GM19043 (cell line): Measurements from ENCODE around the gene FAM20C.
"Not testable (repeated sequence)": the region's sequence is repeated elsewhere in the genome, so short reads cannot be mapped to it uniquely, and the experiment has no call there.

Source experiments
- ATAC-seq: cut with Tn5 transposase; IDR thresholded peaks from one replicate; pipeline ENCODE4 v1.9.1; 2021; ENCODE audit warnings: low read depth; ENCODE audit not compliant: unreplicated experiment

The FAM20C gene

DNA sequence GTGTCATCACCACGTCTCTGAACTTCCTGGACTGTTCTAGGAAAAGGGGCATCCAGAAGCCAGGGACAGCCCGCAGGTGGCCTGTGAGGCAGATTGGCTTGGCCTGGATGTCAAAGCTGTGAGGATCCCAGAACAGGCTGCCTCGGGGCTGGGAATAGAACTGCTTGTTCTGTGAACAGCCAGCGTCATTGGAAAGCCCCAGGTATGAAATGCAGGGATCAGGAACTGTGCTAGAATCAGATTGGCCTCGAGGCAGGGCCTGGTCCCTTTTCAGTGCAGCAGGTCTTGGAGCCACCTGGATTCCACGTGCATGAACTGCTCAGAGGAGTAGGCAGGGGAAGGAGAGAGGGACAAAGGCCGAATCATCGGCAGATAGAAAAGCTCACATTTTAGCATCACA, 44.6 kb downstream of the FAM20C start:
- ATAC-seq = no peak

GRCh38 chr7:237385-237784, 45.0 kb downstream of the FAM20C start:
- ATAC-seq = no peak

- no peak for ATAC-seq
Observed at GRCh38 chr7:240146-240676, 47.8 kb downstream of the FAM20C start.

- ATAC-seq = no peak
Observed at GRCh38 chr7:240887-241421, 48.6 kb downstream of the FAM20C start.

DNA sequence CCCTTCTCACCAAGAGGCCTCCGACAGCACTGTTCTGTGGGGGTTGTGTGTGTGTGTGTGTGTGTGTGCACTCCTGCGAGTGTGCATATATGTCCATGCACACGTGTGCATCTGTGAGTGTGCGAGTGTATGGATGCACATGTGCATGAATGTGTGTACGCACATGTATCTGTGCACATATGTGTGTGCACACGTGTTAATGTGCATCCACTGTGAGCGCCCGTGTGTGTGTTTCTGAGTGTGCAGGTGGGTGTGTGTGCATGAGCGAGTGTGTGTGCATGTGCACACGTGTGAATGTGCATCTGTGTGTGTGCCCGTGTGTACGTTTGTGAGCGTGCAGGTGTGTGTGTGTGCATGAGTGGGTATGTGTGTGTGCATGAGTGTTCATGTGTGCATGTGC, 49.1 kb downstream of the FAM20C start:
- no peak for ATAC-seq

DNA sequence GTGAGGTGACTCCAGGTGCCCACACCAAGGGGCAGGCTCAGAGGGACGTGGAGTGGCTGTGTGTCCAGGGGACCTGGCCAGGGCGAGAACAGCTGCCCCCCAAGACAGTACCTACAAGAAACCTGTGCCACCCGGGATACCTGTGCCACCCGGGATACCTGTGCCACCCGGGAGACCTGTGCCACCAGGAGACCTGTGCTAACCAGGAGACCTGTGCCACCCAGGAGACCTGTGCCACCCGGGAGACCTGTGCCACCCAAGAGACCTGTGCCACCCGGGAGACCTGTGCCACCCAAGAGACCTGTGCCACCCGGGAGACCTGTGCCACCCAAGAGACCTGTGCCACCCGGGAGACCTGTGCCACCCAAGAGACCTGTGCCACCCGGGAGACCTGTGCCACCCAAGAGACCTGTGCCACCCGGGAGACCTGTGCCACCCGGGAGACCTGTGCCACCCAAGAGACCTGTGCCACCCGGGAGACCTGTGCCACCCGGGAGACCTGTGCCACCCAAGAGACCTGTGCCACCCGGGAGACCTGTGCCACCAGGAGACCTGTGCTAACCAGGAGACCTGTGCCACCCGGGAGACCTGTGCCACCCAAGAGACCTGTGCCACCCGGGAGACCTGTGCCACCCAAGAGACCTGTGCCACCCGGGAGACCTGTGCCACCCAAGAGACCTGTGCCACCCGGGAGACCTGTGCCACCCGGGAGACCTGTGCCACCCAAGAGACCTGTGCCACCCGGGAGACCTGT, 50.6 kb downstream of the FAM20C start:
- not testable (repeated sequence) for ATAC-seq

GRCh38 chr7:243580-243978, 51.2 kb downstream of the FAM20C start:
- ATAC-seq = not testable (repeated sequence)

- ATAC-seq = no peak
Observed at GRCh38 chr7:244974-245373, 52.6 kb downstream of the FAM20C start.

- no peak for ATAC-seq
Observed at GRCh38 chr7:245574-246295, 53.4 kb downstream of the FAM20C start.

DNA sequence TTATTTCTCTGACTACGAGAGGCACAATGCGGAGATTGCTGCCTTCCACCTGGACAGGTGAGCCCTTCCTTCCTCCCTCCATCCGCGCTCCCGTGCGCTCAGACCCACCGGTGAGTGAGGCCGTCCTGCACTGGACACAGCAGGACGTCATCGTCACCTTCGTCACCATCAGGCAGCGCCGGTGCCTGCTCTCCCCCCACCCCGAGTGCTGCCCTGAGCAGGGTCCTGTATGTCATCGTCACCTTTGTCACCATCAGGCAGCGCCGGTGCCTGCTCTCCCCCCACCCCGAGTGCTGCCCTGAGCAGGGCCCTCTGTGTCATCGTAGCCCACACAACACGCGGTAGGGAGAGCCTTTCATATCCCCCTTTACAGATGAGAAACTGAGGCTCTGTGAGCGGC, 54.1 kb downstream of the FAM20C start:
- ATAC-seq = no peak

- ATAC-seq = no peak
Observed at GRCh38 chr7:247181-247580, 54.8 kb downstream of the FAM20C start.

- ATAC-seq = no peak
Observed at GRCh38 chr7:247636-248035, 55.3 kb downstream of the FAM20C start.

DNA sequence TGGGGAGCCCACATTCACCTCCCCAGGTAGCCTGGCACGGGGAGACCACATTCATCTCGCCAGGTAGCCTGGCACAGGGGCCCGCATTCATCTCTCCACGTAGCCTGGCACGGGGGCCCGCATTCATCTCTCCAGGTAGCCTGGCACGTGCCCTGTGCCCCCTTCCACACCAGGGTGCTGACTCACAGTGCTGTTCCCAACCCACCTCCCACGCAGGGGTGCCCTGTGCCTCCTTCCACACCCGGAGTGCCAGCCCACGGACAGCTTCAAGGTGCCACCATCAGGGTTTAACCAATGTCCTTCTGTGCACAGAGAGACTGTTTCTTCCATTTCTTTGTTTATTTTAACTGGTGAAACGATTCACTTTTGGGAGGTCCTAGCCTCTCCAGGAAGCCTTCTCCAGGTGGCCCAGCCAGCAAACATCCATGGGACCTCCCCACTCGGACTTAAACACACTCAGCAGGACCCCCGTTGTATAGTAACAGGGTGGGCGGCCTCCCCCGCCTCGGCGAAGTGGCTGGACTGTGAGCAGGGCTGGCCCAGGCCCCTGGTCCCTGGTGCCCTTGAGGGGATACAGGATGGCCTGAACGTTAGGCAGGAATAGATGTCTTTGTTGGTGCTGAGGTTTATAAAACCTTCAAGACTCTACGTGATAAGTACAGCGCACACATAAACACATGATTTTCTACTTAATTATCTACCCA, 56.5 kb downstream of the FAM20C start:
- ATAC-seq = no peak

GRCh38 chr7:249989-250388, 57.6 kb downstream of the FAM20C start:
- ATAC-seq = no peak

GRCh38 chr7:250523-250922, 58.2 kb downstream of the FAM20C start:
- no peak for ATAC-seq

DNA sequence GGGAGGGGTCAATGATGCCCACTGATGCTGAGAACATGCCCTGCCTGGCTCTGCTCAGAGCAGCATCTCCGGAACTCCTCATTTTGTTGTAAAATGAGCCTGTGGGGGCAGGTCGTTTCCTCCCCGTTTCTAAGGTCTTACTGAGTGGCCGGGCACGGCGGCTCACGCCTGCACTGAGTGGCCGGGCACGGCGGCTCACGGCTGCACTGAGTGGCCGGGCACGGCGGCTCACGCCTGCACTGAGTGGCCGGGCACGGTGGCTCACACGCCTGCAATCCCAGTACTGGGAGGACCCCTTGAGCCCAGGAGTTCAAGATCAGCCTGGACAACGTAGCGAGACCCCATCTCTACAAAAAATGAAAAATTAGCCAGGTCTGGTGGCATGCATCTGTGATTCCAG, 58.6 kb downstream of the FAM20C start:
- no peak for ATAC-seq

GRCh38 chr7:251446-252175, 59.2 kb downstream of the FAM20C start:
- no peak for ATAC-seq

DNA sequence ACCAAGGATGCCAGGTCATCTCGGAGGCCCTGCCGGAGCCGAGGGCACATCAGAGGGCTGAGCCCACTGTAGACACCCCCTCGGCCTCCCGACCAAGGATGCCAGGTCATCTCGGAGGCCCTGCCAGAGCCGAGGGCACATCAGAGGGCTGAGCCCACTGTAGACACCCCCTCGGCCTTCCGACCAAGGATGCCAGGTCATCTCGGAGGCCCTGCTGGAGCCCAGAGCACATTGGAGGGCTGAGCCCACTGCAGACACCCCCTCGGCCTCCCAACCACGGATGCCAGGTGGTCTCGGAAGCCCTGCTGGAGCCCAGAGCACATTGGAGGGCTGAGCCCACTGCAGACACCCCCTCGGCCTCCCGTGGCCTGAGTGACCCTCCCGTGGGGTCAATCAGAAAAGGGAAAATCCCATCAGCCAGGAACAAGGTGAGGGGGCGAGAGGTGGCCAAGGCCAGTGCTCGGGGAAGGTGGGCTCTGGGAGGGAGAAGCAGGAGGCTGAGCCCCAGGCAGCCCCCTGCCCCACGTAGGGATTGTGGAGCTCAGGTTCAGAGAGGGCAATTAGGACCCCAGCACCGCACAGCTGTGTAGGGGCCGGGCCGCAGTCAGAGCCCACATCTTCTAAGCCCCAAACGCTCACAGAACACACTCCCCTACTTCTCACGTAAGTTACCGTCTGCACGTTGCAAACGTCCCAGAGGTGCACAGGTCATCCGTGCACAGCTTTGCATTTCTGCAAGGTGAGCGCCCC, 60.0 kb downstream of the FAM20C start:
- ATAC-seq = no peak

DNA sequence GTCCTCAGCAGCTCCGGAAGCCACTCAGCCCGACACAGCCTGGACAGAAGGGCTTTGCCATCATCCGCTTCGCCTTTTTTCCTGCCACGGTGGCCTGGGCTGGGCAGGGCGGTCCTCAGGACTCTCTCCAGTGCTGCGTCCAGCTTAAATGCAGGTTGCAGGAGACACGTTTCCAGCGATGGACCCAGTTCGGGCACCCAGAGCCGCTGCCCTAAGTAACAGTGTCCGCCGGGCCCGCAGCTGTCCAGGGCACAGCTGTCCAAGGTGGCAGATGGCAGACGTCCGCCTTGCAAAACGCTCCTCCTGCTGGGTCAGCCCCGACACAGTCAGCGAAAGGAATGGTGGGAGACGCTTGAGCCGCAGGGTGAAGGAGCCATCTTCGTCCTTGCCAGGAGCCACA, 60.6 kb downstream of the FAM20C start:
- no peak for ATAC-seq
